HepG2 (cell line): ENCODE results near the gene ADARB2. TPM values are rescaled to one million over a fixed set of nuclear protein-coding genes. Genes with fewer than 3 reads are reported as not detected.

Experiments used
- ATAC-seq: fragments of 200-7000 bp; cut with Tn5 transposase; 3 replicates; pipeline ENCODE4 v1.9.1; 2020; ENCODE audit warnings: mild to moderate bottlenecking, moderate library complexity
- BruUV-seq: library from RNA; stranded (reverse); fragments of 400-500 nt; replicated peaks from 2 replicates; lab custom pipeline; 2021; lab: Mats Ljungman, UMichigan
- CTCF ChIA-PET: fragments of 300-600 bp; formaldehyde crosslinking; extraction: SDS; loops from one replicate; lab custom pipeline; 2021; ENCODE audit warnings: low total read pairs, inconsistent platforms, low intra/inter-chr PET ratio; lab: Yijun Ruan, JAX
- POLR2A ChIA-PET: fragments of 350-600 bp; sonication (Branson Sonifier 250); formaldehyde crosslinking; loops from one replicate; lab custom pipeline; 2020; ENCODE audit warnings: antibody characterized with exemption, inconsistent platforms; lab: Yijun Ruan, JAX
- DNase-seq: peaks from one replicate; pipeline ENCODE4 v3.0.0-alpha.2; 2015; ENCODE audit warnings: low spot score
- FAIRE-seq: peaks from 3 replicates; lab custom pipeline; 2011; peaks lifted over from hg19 to GRCh38; lab: Jason Lieb, UNC
- H2AFZ ChIP-seq: one replicate; pipeline ENCODE4 v1.6.1; 2011; ENCODE audit warnings: low read length, inconsistent platforms
- H3K27ac ChIP-seq: fragments of 300-600 bp; 3 replicates; pipeline ENCODE4 v1.8.0; 2011; ENCODE audit warnings: mixed run types, mild to moderate bottlenecking, mixed read lengths, low read length, inconsistent platforms; ENCODE audit not compliant: insufficient read depth; ENCODE audit errors: extremely low read length
- H3K27me3 ChIP-seq, 2 experiments: fragments of 200-600 bp in 1 of 2; 2 replicates in 1 of 2; 3 replicates in 1 of 2; pipeline versions ENCODE4 v1.6.0 to v1.8.0; 2011; ENCODE audit warnings: low read length in 2 of 2, mild to moderate bottlenecking in 2 of 2, moderate library complexity in 2 of 2, inconsistent platforms in 1 of 2; ENCODE audit not compliant: insufficient read depth in 2 of 2, control insufficient read depth in 1 of 2
- H3K36me3 ChIP-seq, 2 experiments: fragments of 200-600 bp in 1 of 2; replicated peaks in 1 of 2; 2 replicates in 1 of 2; 3 replicates in 1 of 2; pipeline versions ENCODE4 v1.5.1 to v1.8.0; 2011; ENCODE audit warnings: low read length in 2 of 2, inconsistent platforms in 1 of 2; ENCODE audit not compliant: insufficient read depth in 2 of 2, control insufficient read depth in 1 of 2
- H3K4me1 ChIP-seq: 2 replicates; pipeline ENCODE4 v1.5.1; 2012; ENCODE audit warnings: low read length, inconsistent platforms; ENCODE audit not compliant: insufficient read depth
- H3K4me2 ChIP-seq: 2 replicates; pipeline ENCODE4 v1.6.0; 2011; ENCODE audit warnings: low read depth, low read length, inconsistent platforms
- H3K4me3 ChIP-seq, 3 experiments: fragments of 200-600 bp in 1 of 3; sonication (generic), shearing (Covaris generic) in 1 of 3; replicated peaks in 1 of 3; 2 replicates each; pipeline ENCODE4 v1.5.1; 2011 to 2016; ENCODE audit warnings: low read length in 3 of 3, inconsistent platforms in 2 of 3, low read depth in 2 of 3, mild to moderate bottlenecking in 2 of 3, control low read depth in 1 of 3, mixed read lengths in 1 of 3; ENCODE audit not compliant: insufficient read depth in 1 of 3
- H3K79me2 ChIP-seq: one replicate; pipeline ENCODE4 v1.6.1; 2011; ENCODE audit warnings: low read length, inconsistent platforms; ENCODE audit not compliant: insufficient read depth
- H3K9ac ChIP-seq: 2 replicates; pipeline ENCODE4 v1.6.0; 2011; ENCODE audit warnings: mild to moderate bottlenecking, low read depth, low read length, inconsistent platforms; ENCODE audit not compliant: insufficient read depth
- H3K9me3 ChIP-seq: 2 replicates; pipeline ENCODE4 v1.5.1; 2012; ENCODE audit warnings: mild to moderate bottlenecking, low read length
- H4K20me1 ChIP-seq: 2 replicates; pipeline ENCODE4 v1.6.0; 2011; ENCODE audit warnings: inconsistent platforms, mild to moderate bottlenecking, low read length, moderate library complexity; ENCODE audit not compliant: insufficient read depth
- ATF7 ChIP-seq, 2 experiments: fragments of 450-650 bp in 1 of 2; sonication (generic) in 1 of 2; formaldehyde crosslinking in 1 of 2; IDR thresholded peaks; 2 replicates each; pipeline versions ENCODE4 v1.4.0 to v1.6.1; 2016 to 2020; ENCODE audit warnings: antibody characterized with exemption in 1 of 2, mild to moderate bottlenecking in 1 of 2, missing genetic modification reagents in 1 of 2
- CEBPB ChIP-seq: IDR thresholded peaks from 2 replicates; pipeline ENCODE4 v1.6.1; 2011; ENCODE audit warnings: low read depth, low read length, improper control_type of control experiment, borderline replicate concordance
- HIVEP1 ChIP-seq: sonication (generic); formaldehyde crosslinking; IDR thresholded peaks from 2 replicates; pipeline ENCODE4 v1.4.0; 2020; ENCODE audit warnings: mild to moderate bottlenecking, missing genetic modification reagents
- KDM2A ChIP-seq: sonication (generic); formaldehyde crosslinking; IDR thresholded peaks from 2 replicates; pipeline ENCODE4 v1.4.0; 2020; ENCODE audit warnings: low read depth, missing genetic modification reagents, borderline replicate concordance
- PLSCR1 ChIP-seq: sonication (generic); formaldehyde crosslinking; IDR thresholded peaks from 2 replicates; pipeline ENCODE4 v1.5.0; 2020; ENCODE audit warnings: missing genetic modification reagents, mild to moderate bottlenecking, borderline replicate concordance
- TBL1XR1 ChIP-seq: fragments of 150-350 bp; IDR thresholded peaks from 2 replicates; pipeline ENCODE4 v1.6.1; 2014; ENCODE audit warnings: borderline replicate concordance, low read length; ENCODE audit not compliant: partially characterized antibody
- THAP7 ChIP-seq: sonication (generic); formaldehyde crosslinking; IDR thresholded peaks from 2 replicates; pipeline ENCODE4 v1.8.1; 2023; ENCODE audit warnings: mild to moderate bottlenecking, missing genetic modification reagents
- ZEB1 ChIP-seq: IDR thresholded peaks from 2 replicates; pipeline ENCODE4 v1.6.1; 2012; ENCODE audit warnings: mild to moderate bottlenecking, low read depth, inconsistent platforms; ENCODE audit not compliant: insufficient replicate concordance
- ZMAT3 ChIP-seq: sonication (generic); formaldehyde crosslinking; conservative IDR thresholded peaks from 2 replicates; pipeline ENCODE4 v1.7.0; 2021; ENCODE audit warnings: missing genetic modification reagents
- WGBS: methylation state at CpG from one replicate; pipeline ENCODE4 v1.1.6; 2017; ENCODE audit warnings: low lambda C conversion rate; 5-methylcytosine and 5-hydroxymethylcytosine counted together
- in situ Hi-C: cut with HindIII; loops from 2 replicates; pipeline ENCODE4 v1.10.0; 2017; ENCODE audit warnings: low pct_unique_long_range_greater_than_20kb; ENCODE audit not compliant: extremely low pct_ligation_motif_present
- intact Hi-C: fragments of 100-400 bp; cut with micrococcal nuclease; formaldehyde crosslinking; loops from one replicate; pipeline ENCODE4 v1.10.0; 2022; ENCODE audit not compliant: unreplicated experiment
- polyA plus RNA-seq, 8 experiments: library from polyadenylated mRNA; depleted of rRNA in 3 of 8; stranded (reverse) in 7 of 8; unstranded in 1 of 8; fragments of >200 nt; fragmentation: Illumina TruSeq in 4 of 8; extraction: Trizol in 4 of 8; gene quantifications; 2 replicates each; pipeline versions ENCODE4 v1.2.1 to v1.2.3, GENCODE V29; 2011 to 2016; ENCODE audit warnings: low read depth in 4 of 8, missing spikeins in 1 of 8, mixed read lengths in 1 of 8; ENCODE audit not compliant: insufficient read depth in 1 of 8
- total RNA-seq, 5 experiments: library from RNA; depleted of rRNA; stranded (reverse); fragments of >200 nt; fragmentation: Illumina TruSeq; extraction: Trizol; gene quantifications; 2 replicates each; pipeline ENCODE4 v1.2.3, GENCODE V29; 2016; ENCODE audit warnings: low read depth in 1 of 5

Gene ADARB2
- total and polyA plus RNA-seq, 2 of the 13 experiments (the other 11 are each of a cell fraction or from before 2014, with no cell fraction given), result not detected

GRCh38 chr10:1163204-1163660 is 574.1 kb downstream of the ADARB2 start:
- H3K4me2 ChIP-seq, result no peak overlapping the region

More at GRCh38 chr10:1163204-1163660, 574.1 kb downstream of the ADARB2 start:
- no peaks in the 10 kb centered on the region for H3K36me3 ChIP-seq
- POLR2A ChIA-PET, result no interaction called here
- H3K9me3 ChIP-seq, result no peaks in the 10 kb centered on the region
- FAIRE-seq, result no peak
- peaks cover 2 to 66% of the 10 kb centered on the region in 2 experiments; a peak in 4 of 5 replicates for H3K27me3 ChIP-seq
- no peak overlapping the region for H3K9ac ChIP-seq
- CTCF ChIA-PET, result no interaction called here
- H3K4me1 ChIP-seq, result no peaks in the 10 kb centered on the region
- H3K4me3 ChIP-seq, result no peak overlapping the region
- no peak for ATAC-seq
- no peak overlapping the region for H2AFZ ChIP-seq
- H3K79me2 ChIP-seq, result no peaks in the 10 kb centered on the region
- H3K27ac ChIP-seq, result no peak overlapping the region
- H4K20me1 ChIP-seq, result no peaks in the 10 kb centered on the region
- no TSS peak for BruUV-seq
- no peak for DNase-seq
- WGBS, result 63% methylated on average over 29 of the region's 29 CpGs
- intact Hi-C loops, result no loop called here
- TF ChIP-seq ZEB1 (no peak), HIVEP1 (CRISPR knock-in tag) (no peak), CEBPB (no peak), THAP7 (CRISPR knock-in tag) (no peak), ATF7 (IDR thresholded peaks at IDR 0.05) (no peak), ATF7 (CRISPR knock-in tag; IDR thresholded peaks at IDR 0.05) (no peak), KDM2A (CRISPR knock-in tag) (no peak), TBL1XR1 (no peak), PLSCR1 (CRISPR knock-in tag) (no peak), ZMAT3 (no peak)
- in situ Hi-C loops, result no loop called here
